HUES48 (cell line): ENCODE results near the gene CHIC2.

Experiments
- H3K27ac ChIP-seq: one replicate; pipeline ENCODE4 v1.7.0; 2013; ENCODE audit warnings: low read depth, low read length, inconsistent platforms
- H3K27me3 ChIP-seq: 2 replicates; pipeline ENCODE4 v1.6.1; 2013; ENCODE audit warnings: mild to moderate bottlenecking, low read length; ENCODE audit not compliant: control insufficient read depth, insufficient read depth
- H3K36me3 ChIP-seq: 2 replicates; pipeline ENCODE4 v1.6.1; 2013; ENCODE audit warnings: low read length; ENCODE audit not compliant: control insufficient read depth, insufficient read depth
- H3K4me1 ChIP-seq: 2 replicates; pipeline ENCODE4 v1.6.1; 2013; ENCODE audit warnings: mild to moderate bottlenecking, low read length; ENCODE audit not compliant: control insufficient read depth, insufficient read depth
- H3K4me3 ChIP-seq: 2 replicates; pipeline ENCODE4 v1.5.1; 2013; ENCODE audit warnings: mild to moderate bottlenecking, low read depth, low read length
- H3K9ac ChIP-seq: 2 replicates; pipeline ENCODE4 v1.6.1; 2013; ENCODE audit warnings: mild to moderate bottlenecking, low read depth, low read length, moderate library complexity
- H3K9me3 ChIP-seq: 2 replicates; pipeline ENCODE4 v1.6.1; 2013; ENCODE audit warnings: low read length; ENCODE audit not compliant: control insufficient read depth, insufficient read depth

Gene CHIC2

DNA sequence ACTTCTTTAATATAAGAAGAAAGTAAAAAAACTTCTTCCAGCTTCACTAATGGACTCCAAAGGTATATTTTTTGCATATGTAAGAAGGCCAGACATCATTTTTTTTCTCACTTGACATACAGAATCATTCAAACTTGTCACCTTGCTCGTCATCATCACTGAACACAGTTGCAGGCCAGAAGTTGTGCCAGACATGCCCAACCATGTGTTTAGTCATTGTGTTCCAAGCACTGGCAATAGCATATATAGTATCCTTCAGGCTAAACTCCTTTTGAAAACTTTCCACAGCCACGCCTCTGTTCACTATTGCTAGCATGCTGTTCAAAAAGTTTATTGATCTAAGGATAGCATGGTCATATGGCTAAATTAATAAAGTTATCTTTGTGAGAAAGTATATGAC is 83.3 kb downstream of the CHIC2 start:
- Histone ChIP-seq H3K4me3 (no peak overlapping the region), H3K9me3 (no peaks in the 10 kb centered on the region), H3K36me3 (no peaks in the 10 kb centered on the region), H3K9ac (no peak overlapping the region), H3K4me1 (no peaks in the 10 kb centered on the region), H3K27me3 (no peaks in the 10 kb centered on the region), H3K27ac (no peak overlapping the region)

DNA sequence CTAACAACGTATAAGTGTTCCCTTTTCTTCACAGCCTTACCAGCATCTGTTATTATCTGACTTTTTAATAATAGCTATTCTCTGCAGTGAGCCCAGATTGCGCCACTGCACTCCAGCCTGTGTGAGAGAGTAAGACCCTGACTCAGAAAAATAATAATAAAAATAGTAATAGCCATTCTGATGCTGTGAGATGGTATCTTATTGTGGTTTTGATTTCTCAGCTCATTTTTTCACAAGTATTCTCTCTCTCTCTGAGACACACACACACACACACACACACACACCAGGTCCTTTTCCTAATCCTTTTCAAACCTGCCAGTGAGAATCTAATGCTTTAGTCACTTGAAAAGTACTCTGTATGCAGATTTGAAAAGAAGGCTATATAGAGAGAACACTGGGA is 89.8 kb downstream of the CHIC2 start:
- no peak overlapping the region for H3K9ac ChIP-seq
- no peaks in the 10 kb centered on the region for H3K9me3 ChIP-seq
- no peak overlapping the region for H3K4me3 ChIP-seq
- H3K27me3 ChIP-seq, result no peaks in the 10 kb centered on the region
- no peak overlapping the region for H3K27ac ChIP-seq
- H3K4me1 ChIP-seq, result no peaks in the 10 kb centered on the region
- H3K36me3 ChIP-seq, result no peaks in the 10 kb centered on the region

DNA sequence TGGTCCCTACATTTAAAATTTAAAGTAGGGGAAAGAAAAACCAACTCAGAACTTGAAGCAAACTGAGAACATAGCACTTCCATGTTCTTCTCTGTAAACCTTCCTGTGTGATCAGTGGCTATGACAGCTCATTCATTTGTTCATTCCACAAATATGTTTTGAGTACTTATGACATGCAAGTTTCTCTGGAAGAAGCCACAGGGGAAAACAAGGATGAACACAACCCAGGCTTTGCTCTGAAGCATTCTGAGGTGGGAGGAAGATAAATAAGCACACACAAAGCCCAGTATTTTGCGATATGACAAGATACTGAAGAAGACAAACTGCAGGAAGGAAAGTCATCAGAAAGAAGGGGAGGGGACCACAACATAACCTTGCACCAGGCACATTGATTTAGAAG is 96.4 kb downstream of the CHIC2 start:
- H3K36me3 ChIP-seq, result no peaks in the 10 kb centered on the region
- no peak overlapping the region for H3K27ac ChIP-seq
- no peak overlapping the region for H3K9ac ChIP-seq
- no peaks in the 10 kb centered on the region for H3K4me1 ChIP-seq
- H3K27me3 ChIP-seq, result peaks cover 10% of the 10 kb centered on the region; the same call in 1 of the 2 replicates
- H3K9me3 ChIP-seq, result no peaks in the 10 kb centered on the region
- no peak overlapping the region for H3K4me3 ChIP-seq

GRCh38 chr4:53963781-53964180 is 100.6 kb downstream of the CHIC2 start:
- Histone ChIP-seq H3K4me3 (no peak overlapping the region), H3K27me3 (peaks cover 10% of the 10 kb centered on the region; the same call in 1 of the 2 replicates), H3K9me3 (no peaks in the 10 kb centered on the region), H3K36me3 (no peaks in the 10 kb centered on the region), H3K4me1 (peaks cover 11% of the 10 kb centered on the region; the same call in 1 of the 2 replicates), H3K27ac (no peak overlapping the region), H3K9ac (no peak overlapping the region)

- Histone ChIP-seq H3K4me3 (no peak overlapping the region), H3K36me3 (no peaks in the 10 kb centered on the region), H3K9ac (no peak overlapping the region), H3K4me1 (peaks cover 11% of the 10 kb centered on the region), H3K9me3 (no peaks in the 10 kb centered on the region), H3K27me3 (peaks cover 10% of the 10 kb centered on the region; the same call in 1 of the 2 replicates), H3K27ac (no peak overlapping the region)
Measured at GRCh38 chr4:53963336-53963735, 101.1 kb downstream of the CHIC2 start.

DNA sequence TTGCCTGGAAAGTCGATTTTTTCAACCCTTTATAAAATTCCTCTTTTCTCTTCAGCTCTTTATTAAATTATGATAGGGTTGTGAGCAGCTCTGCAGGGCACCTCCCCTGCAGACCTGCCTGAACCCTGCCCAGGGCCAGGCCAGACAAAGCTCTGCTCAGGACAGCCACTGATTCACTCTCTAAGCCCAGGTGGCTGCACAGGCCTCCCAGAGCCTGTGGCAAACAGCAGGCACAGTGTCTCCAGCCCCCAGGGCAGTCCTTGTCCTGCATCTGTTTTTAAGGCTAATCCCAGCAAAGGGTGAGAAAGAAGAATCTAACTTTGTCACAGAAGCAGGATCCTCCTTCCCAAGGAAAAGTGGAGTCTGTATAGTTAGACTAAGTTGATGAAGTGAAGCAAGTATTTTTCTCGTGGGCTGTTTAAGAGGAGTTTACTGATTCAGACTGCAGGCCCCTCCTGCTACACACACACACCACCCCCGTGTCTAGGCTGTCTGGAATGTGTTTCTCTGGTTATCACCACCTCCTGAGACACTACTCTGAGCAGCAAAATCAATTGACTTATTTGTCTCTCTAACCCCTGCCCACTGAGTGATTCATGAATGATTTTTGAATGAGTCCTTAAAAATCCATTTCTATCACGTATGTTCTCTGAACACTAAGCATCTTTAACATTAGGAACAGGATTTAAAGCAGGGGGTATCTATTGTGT is 101.7 kb downstream of the CHIC2 start:
- Histone ChIP-seq H3K27me3 (peaks cover 10% of the 10 kb centered on the region; the same call in 1 of the 2 replicates), H3K27ac (no peak overlapping the region), H3K4me1 (peaks cover 16% of the 10 kb centered on the region), H3K4me3 (no peak overlapping the region), H3K36me3 (no peaks in the 10 kb centered on the region), H3K9me3 (no peaks in the 10 kb centered on the region), H3K9ac (no peak overlapping the region)

DNA sequence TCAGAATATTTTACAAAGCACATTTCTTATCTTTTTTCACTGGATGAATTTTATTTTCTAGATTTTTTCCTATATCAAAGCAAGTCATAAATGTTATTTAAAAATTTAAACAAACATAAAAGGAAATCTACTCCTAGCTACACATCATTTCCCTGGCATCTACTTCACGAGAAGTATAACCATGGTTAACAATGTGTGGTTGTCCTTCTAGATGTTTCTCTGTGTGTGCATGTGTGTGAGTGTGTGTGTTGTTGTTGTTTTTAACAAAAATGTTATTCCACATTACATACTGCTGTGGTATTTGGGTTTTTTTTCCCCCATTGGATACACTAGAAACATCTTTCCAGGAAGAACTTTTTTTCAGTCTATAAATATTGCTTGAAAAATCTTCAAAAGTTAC is 103.1 kb downstream of the CHIC2 start:
- H3K4me1 ChIP-seq, result peaks cover 16% of the 10 kb centered on the region
- H3K9ac ChIP-seq, result no peak overlapping the region
- no peaks in the 10 kb centered on the region for H3K36me3 ChIP-seq
- no peaks in the 10 kb centered on the region for H3K9me3 ChIP-seq
- H3K4me3 ChIP-seq, result no peak overlapping the region
- H3K27me3 ChIP-seq, result peaks cover 10% of the 10 kb centered on the region; the same call in 1 of the 2 replicates
- no peak overlapping the region for H3K27ac ChIP-seq

- H3K36me3 ChIP-seq, result no peaks in the 10 kb centered on the region
- H3K4me1 ChIP-seq, result peaks cover 16% of the 10 kb centered on the region
- no peak overlapping the region for H3K4me3 ChIP-seq
- peaks cover 6% of the 10 kb centered on the region; the same call in 1 of the 2 replicates for H3K27me3 ChIP-seq
- no peaks in the 10 kb centered on the region for H3K9me3 ChIP-seq
- no peak overlapping the region for H3K27ac ChIP-seq
- H3K9ac ChIP-seq, result no peak overlapping the region
Measured at GRCh38 chr4:53960843-53961242, 103.6 kb downstream of the CHIC2 start.
